ENCODE measurements around the gene CCDC24.

The CCDC24 gene

GRCh38 chr1:43991476-43992231 lies at the start of gene CCDC24:
Gene CCDC24, plus strand, starts transcription at chr1:43991599. Its CDS starts 280 bp downstream, at chr1:43991879.
- peak; percentile 88 for DNase-seq (ENCODE audit: low spot score)

GRCh38 chr1:43942411-43942810 lies 49.0 kb upstream of the CCDC24 start:
- no peak for DNase-seq (ENCODE audit: low spot score)

GRCh38 chr1:43944860-43945259 lies 46.5 kb upstream of the CCDC24 start:
- DNase-seq (ENCODE audit: low spot score): no peak

- DNase-seq (ENCODE audit: low spot score): no peak
These were observed 45.6 kb upstream of the CCDC24 start for GRCh38 chr1:43945674-43946235.

GRCh38 chr1:43946236-43947060 lies 45.0 kb upstream of the CCDC24 start, which contains the start of gene IPO13:
Gene IPO13, plus strand, starts transcription at chr1:43946950. Its CDS starts 651 bp downstream, at chr1:43947601.
- peak; percentile 97 for DNase-seq (ENCODE audit: low spot score)

GRCh38 chr1:43947061-43947873 lies 44.1 kb upstream of the CCDC24 start:
- DNase-seq (ENCODE audit: low spot score): no peak

GRCh38 chr1:43947874-43948437 lies 43.4 kb upstream of the CCDC24 start:
- no peak for DNase-seq (ENCODE audit: low spot score)

GRCh38 chr1:43949678-43950077 lies 41.7 kb upstream of the CCDC24 start:
- no peak for DNase-seq (ENCODE audit: low spot score)

- peak; percentile 78 for DNase-seq (ENCODE audit: low spot score)
These were observed 40.1 kb upstream of the CCDC24 start for GRCh38 chr1:43951021-43951985.

GRCh38 chr1:43952731-43953346 lies 38.6 kb upstream of the CCDC24 start:
- DNase-seq (ENCODE audit: low spot score): peak; percentile 29

GRCh38 chr1:43953361-43953760 lies 38.0 kb upstream of the CCDC24 start:
- DNase-seq (ENCODE audit: low spot score): no peak

GRCh38 chr1:43954036-43954435 lies 37.4 kb upstream of the CCDC24 start:
- no peak for DNase-seq (ENCODE audit: low spot score)

GRCh38 chr1:43956234-43956633 lies 35.2 kb upstream of the CCDC24 start:
- no peak for DNase-seq (ENCODE audit: low spot score)

GRCh38 chr1:43957407-43958040 lies 33.9 kb upstream of the CCDC24 start:
- no peak for DNase-seq (ENCODE audit: low spot score)

GRCh38 chr1:43958351-43959255 lies 32.8 kb upstream of the CCDC24 start:
- no peak for DNase-seq (ENCODE audit: low spot score)

- no peak for DNase-seq (ENCODE audit: low spot score)
These were observed 30.6 kb upstream of the CCDC24 start for GRCh38 chr1:43960798-43961197.

GRCh38 chr1:43961692-43962091 lies 29.7 kb upstream of the CCDC24 start:
- DNase-seq (ENCODE audit: low spot score): no peak

GRCh38 chr1:43962324-43962723 lies 29.1 kb upstream of the CCDC24 start:
- no peak for DNase-seq (ENCODE audit: low spot score)
